ENCODE results near the gene D2HGDH.
"Not testable (repeated sequence)": the region's sequence is repeated elsewhere in the genome, so short reads cannot be mapped to it uniquely, and the experiment has no call there.

D2HGDH gene

GRCh38 chr2:241799522-241800197, 65.2 kb downstream of the D2HGDH start:
- peaks cover 33% of the 10 kb centered on the region for H3K27me3 ChIP-seq
- no peaks in the 10 kb centered on the region for H3K9me3 ChIP-seq
- no peak overlapping the region for H3K4me3 ChIP-seq (ENCODE audit: low read depth in 1 of 2, low read length in 1 of 2)
- no peaks in the 10 kb centered on the region for H3K36me3 ChIP-seq
- H3K4me1 ChIP-seq (ENCODE audit: control insufficient read depth in 1 of 2, insufficient read depth in 1 of 2, low read depth in 1 of 2, low read length in 1 of 2) = peaks cover 0 to under 1% of the 10 kb centered on the region in 2 experiments
- no peak overlapping the region for H3K27ac ChIP-seq
- no peak for TF ChIP-seq CTCF (IDR thresholded peaks at IDR 0.05)

DNA sequence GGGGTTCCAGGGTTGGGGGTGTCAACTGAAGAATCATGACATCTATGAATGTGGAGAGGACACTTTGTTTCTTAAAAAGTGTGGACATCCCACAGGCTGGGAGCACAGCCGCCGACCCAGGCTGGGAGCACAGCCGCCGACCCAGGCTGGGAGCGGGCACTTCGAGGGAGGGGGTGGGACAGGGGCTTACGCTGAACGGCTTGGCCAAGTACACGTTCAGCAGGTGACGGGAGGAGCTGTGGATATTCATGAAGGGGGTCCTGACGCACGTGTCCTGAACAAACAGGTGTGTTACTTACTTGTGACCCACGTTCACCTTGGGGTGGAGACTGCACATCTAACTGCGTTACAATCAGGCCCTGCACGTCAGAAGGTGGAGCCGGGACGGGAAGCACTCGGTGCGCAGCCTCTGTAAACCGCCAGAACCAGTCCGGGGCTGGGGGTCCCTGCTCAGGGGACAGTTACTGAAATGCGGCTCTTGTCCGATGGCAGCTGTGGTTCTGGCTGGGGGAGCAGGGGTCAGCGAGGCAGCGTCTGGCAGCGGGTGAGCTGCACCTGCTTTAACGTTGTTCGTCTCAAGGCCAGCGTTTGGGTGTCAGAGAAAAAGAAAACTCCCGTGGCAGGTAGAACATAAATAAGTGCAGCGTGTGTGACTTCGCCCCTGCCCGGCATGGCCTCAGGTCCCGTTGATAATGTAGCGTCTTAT, 65.9 kb downstream of the D2HGDH start:
- not testable (repeated sequence) for H3K36me3 ChIP-seq; H3K4me1 ChIP-seq (ENCODE audit: control insufficient read depth in 1 of 2, insufficient read depth in 1 of 2, low read depth in 1 of 2, low read length in 1 of 2); H3K9me3 ChIP-seq; H3K27ac ChIP-seq; H3K4me3 ChIP-seq (ENCODE audit: low read depth in 1 of 2, low read length in 1 of 2)
- peaks cover 38% of the 10 kb centered on the region for H3K27me3 ChIP-seq

DNA sequence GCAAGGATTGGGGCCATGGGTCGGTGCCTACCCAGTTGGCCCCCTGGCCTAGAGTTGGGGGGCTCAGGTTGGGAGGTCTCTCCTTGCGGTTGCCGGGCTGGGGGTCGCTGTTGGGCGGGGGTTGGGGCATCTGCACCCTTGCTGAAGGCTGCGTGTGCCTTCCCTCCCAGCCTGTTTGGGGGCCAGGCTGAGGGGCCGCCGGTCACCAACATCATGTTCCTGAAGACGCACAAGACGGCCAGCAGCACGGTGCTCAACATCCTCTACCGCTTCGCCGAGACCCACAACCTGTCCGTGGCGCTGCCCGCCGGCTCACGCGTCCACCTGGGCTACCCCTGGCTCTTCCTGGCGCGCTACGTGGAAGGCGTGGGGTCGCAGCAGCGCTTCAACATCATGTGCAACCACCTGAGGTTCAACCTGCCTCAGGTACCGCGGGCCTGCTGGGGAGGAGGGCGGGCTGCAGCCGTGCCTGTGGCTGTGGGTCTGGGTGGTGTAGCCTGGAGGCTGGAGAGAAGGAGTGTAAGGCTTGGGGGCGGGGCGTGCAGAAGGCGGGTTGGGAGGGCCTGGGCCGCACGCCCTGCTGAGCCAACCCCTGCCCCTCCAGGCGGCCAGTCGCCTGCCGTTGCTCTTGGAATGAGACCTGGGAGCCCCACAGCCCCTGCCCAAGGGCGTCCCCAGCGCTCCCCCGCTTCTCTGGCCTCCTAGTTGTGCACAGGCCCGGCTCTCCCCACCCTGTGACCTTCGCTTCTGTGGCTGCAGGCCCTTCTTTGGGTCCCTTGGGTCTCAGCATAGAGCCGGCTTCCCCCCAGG, 67.4 kb downstream of the D2HGDH start:
- TF ChIP-seq CTCF (IDR thresholded peaks at IDR 0.05) = no peak
- Histone ChIP-seq H3K4me3 (ENCODE audit: low read depth in 1 of 2, low read length in 1 of 2) (no peak overlapping the region), H3K36me3 (no peaks in the 10 kb centered on the region), H3K27ac (no peak overlapping the region), H3K27me3 (peaks cover 38% of the 10 kb centered on the region), H3K9me3 (no peaks in the 10 kb centered on the region), H3K4me1 (ENCODE audit: control insufficient read depth in 1 of 2, insufficient read depth in 1 of 2, low read depth in 1 of 2, low read length in 1 of 2) (peaks cover 0 to 3% of the 10 kb centered on the region in 2 experiments)

DNA sequence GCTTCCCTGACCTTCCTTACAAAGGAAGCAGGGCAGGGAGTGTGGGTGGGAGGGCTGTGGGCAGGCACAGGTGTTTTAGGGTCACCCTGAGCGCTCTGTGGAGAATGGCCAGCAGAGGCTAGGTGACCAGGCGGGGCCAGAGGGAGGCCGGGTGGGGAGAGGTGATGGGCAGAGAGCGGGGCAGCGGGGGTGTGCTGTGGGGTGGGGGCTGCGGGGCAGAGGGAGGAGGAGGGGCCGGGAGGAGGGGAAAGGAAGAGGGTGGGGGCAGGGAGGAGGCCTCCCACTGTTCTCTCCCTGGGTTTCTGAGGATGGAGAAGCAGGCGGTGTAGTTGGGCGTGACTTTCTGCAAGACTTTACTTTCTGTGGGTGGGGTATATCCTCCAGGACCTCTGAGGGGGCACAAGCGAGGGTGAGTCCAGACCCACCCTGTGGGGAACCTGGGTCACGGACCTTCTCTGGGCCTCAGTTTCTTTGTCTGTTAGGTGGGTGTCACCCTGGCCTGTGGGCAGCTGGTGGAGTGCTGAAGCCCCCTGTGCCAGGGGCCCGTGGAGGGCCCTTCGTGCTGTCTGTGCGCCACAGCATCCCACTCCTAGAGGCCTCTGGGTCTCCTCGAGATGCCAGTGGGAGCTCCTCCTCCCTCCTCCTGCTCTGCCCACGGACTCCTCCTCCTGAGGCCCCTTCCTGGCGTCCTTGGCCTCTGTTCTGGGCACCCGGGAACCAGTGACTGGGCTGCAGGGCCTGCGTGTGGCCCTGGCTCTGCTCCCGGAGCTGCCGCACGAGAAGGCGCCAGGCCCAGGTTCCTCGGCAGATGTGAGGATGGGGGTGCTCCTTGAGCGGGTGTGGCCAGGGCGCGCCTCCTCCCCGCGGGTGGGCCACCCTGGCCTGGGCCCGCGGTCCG, 68.2 kb downstream of the D2HGDH start:
- H3K9me3 ChIP-seq = no peaks in the 10 kb centered on the region
- no peak for TF ChIP-seq CTCF (IDR thresholded peaks at IDR 0.05)
- H3K4me3 ChIP-seq (ENCODE audit: low read depth in 1 of 2, low read length in 1 of 2) = no peak overlapping the region
- peaks cover 0 to 3% of the 10 kb centered on the region in 2 experiments for H3K4me1 ChIP-seq (ENCODE audit: control insufficient read depth in 1 of 2, insufficient read depth in 1 of 2, low read depth in 1 of 2, low read length in 1 of 2)
- H3K27me3 ChIP-seq = peaks cover 38% of the 10 kb centered on the region
- no peaks in the 10 kb centered on the region for H3K36me3 ChIP-seq
- no peak overlapping the region for H3K27ac ChIP-seq

DNA sequence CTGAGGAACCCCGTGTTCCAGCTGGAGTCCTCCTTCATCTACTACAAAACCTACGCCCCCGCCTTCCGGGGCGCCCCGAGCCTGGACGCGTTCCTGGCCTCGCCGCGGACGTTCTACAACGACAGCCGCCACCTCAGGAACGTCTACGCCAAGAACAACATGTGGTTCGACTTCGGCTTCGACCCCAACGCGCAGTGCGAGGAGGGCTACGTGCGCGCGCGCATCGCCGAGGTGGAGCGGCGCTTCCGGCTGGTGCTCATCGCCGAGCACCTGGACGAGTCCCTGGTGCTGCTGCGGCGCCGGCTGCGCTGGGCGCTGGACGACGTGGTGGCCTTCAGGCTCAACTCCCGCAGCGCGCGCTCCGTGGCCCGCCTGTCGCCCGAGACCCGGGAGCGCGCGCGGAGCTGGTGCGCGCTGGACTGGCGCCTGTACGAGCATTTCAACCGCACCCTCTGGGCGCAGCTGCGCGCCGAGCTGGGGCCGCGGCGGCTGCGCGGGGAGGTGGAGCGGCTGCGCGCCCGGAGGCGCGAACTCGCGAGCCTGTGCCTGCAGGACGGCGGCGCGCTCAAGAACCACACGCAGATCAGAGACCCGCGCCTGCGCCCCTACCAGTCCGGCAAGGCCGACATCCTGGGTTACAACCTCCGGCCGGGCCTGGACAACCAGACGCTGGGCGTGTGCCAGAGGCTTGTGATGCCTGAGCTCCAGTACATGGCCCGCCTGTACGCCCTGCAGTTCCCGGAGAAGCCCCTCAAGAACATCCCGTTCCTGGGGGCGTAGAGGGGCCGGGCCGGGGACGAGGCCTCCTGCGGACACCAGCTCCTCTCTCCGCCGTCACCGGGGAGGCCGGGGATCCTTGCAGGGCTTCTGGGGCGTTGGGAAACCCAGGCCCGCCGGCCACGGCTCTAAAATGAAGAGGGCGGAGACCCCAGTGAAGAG, 69.2 kb downstream of the D2HGDH start:
- Histone ChIP-seq H3K27ac (no peak overlapping the region), H3K9me3 (no peaks in the 10 kb centered on the region), H3K4me1 (ENCODE audit: control insufficient read depth in 1 of 2, insufficient read depth in 1 of 2, low read depth in 1 of 2, low read length in 1 of 2) (peaks cover 0 to 3% of the 10 kb centered on the region in 2 experiments), H3K27me3 (peaks cover 38% of the 10 kb centered on the region), H3K36me3 (no peaks in the 10 kb centered on the region), H3K4me3 (ENCODE audit: low read depth in 1 of 2, low read length in 1 of 2) (no peak overlapping the region)
- TF ChIP-seq CTCF (IDR thresholded peaks at IDR 0.05) = no peak

Data from neutrophil (primary cell).